ENCODE measurements around the gene PLCG2.
"Not testable (repeated sequence)": the region's sequence is repeated elsewhere in the genome, so short reads cannot be mapped to it uniquely, and the experiment has no call there.

Gene PLCG2

GRCh38 chr16:81931927-81932326 lies 152.8 kb downstream of the PLCG2 start:
- no peak overlapping the region for H2BK120ac ChIP-seq (ENCODE audit: low read depth, low read length)
- H3K9ac ChIP-seq (ENCODE audit: low read depth, low read length, poor library complexity): no peak overlapping the region
- peaks cover 0 to under 1% of the 10 kb centered on the region in 2 donors for H3K4me1 ChIP-seq (ENCODE audit: control insufficient read depth in 2 of 2, insufficient read depth in 1 of 2, low read depth in 1 of 2, low read length in 2 of 2)
- no peak for DNase-seq (ENCODE audit: low spot score)
- H3K4me2 ChIP-seq (ENCODE audit: insufficient read depth, low read length, poor library complexity, severe bottlenecking): no peak overlapping the region
- no CpG with 5 or more reads among the region's 5 CpGs for WGBS, 2 donors (ENCODE audit: extremely low coverage in 2 of 2, insufficient read length in 2 of 2, insufficient replicate concordance in 1 of 2)
- no peak overlapping the region for H2AK5ac ChIP-seq (ENCODE audit: low read depth, low read length)
- no peak overlapping the region for H3K4ac ChIP-seq (ENCODE audit: low read length)
- H3K9me3 ChIP-seq (replicated peaks in 1 of 2; ENCODE audit: control insufficient read depth in 2 of 2, insufficient read depth in 1 of 2, low read depth in 1 of 2, low read length in 2 of 2): no peaks in the 10 kb centered on the region
- no peak overlapping the region for H3K27ac ChIP-seq (replicated peaks; ENCODE audit: low read length)
- no peak overlapping the region for H2BK5ac ChIP-seq (ENCODE audit: low read length)
- peaks cover 0 to 4% (median 0%) of the 10 kb centered on the region in 3 experiments for H3K27me3 ChIP-seq (ENCODE audit: control insufficient read depth in 3 of 3, insufficient read depth in 3 of 3, low read depth in 1 of 3, low read length in 3 of 3)
- H4K91ac ChIP-seq (ENCODE audit: low read depth, low read length, poor library complexity): no peak overlapping the region
- no peak overlapping the region for H2BK12ac ChIP-seq (ENCODE audit: low read length)
- no peak overlapping the region for H4K8ac ChIP-seq (ENCODE audit: low read depth, low read length)
- H3K23ac ChIP-seq (ENCODE audit: low read depth, low read length, poor library complexity): no peak overlapping the region
- no peak overlapping the region for H3K4me3 ChIP-seq (ENCODE audit: low read length in 2 of 2)
- no peaks in the 10 kb centered on the region for H3K36me3 ChIP-seq (replicated peaks in 1 of 2; ENCODE audit: control insufficient read depth in 2 of 2, insufficient read depth in 2 of 2, low read length in 2 of 2)
- no peak overlapping the region for H2AFZ ChIP-seq (ENCODE audit: low read length)
- H3K79me1 ChIP-seq (ENCODE audit: low read depth, low read length): no peaks in the 10 kb centered on the region
- no peak overlapping the region for H3K14ac ChIP-seq (ENCODE audit: low read length)
- H3K18ac ChIP-seq (ENCODE audit: low read length): no peak overlapping the region
- H2BK15ac ChIP-seq (ENCODE audit: low read length): no peak overlapping the region

- Histone ChIP-seq H3K4me3 (ENCODE audit: low read length in 2 of 2) (no peak overlapping the region), H3K4me1 (ENCODE audit: control insufficient read depth in 2 of 2, insufficient read depth in 1 of 2, low read depth in 1 of 2, low read length in 2 of 2) (peaks cover 0 to 2% of the 10 kb centered on the region in 2 donors), H4K8ac (ENCODE audit: low read depth, low read length) (no peak overlapping the region), H4K91ac (ENCODE audit: low read depth, low read length, poor library complexity) (no peak overlapping the region), H3K9ac (ENCODE audit: low read depth, low read length, poor library complexity) (no peak overlapping the region), H2BK12ac (ENCODE audit: low read length) (no peak overlapping the region), H2AK5ac (ENCODE audit: low read depth, low read length) (no peak overlapping the region), H3K18ac (ENCODE audit: low read length) (no peak overlapping the region), H3K9me3 (replicated peaks in 1 of 2; ENCODE audit: control insufficient read depth in 2 of 2, insufficient read depth in 1 of 2, low read depth in 1 of 2, low read length in 2 of 2) (no peaks in the 10 kb centered on the region), H3K4ac (ENCODE audit: low read length) (no peak overlapping the region), H2AFZ (ENCODE audit: low read length) (no peak overlapping the region), H3K4me2 (ENCODE audit: insufficient read depth, low read length, poor library complexity, severe bottlenecking) (no peak overlapping the region), H3K14ac (ENCODE audit: low read length) (no peak overlapping the region), H2BK120ac (ENCODE audit: low read depth, low read length) (no peak overlapping the region), H3K79me1 (ENCODE audit: low read depth, low read length) (no peaks in the 10 kb centered on the region), H2BK15ac (ENCODE audit: low read length) (no peak overlapping the region), H3K36me3 (replicated peaks in 1 of 2; ENCODE audit: control insufficient read depth in 2 of 2, insufficient read depth in 2 of 2, low read length in 2 of 2) (no peaks in the 10 kb centered on the region), H3K27me3 (ENCODE audit: control insufficient read depth in 3 of 3, insufficient read depth in 3 of 3, low read depth in 1 of 3, low read length in 3 of 3) (peaks cover 0 to 7% (median 0%) of the 10 kb centered on the region in 3 experiments), H3K27ac (replicated peaks; ENCODE audit: low read length) (no peak overlapping the region), H3K23ac (ENCODE audit: low read depth, low read length, poor library complexity) (no peak overlapping the region), H2BK5ac (ENCODE audit: low read length) (no peak overlapping the region)
- no CpG with 5 or more reads among the region's 4 CpGs for WGBS, 2 donors (ENCODE audit: extremely low coverage in 2 of 2, insufficient read length in 2 of 2, insufficient replicate concordance in 1 of 2)
- DNase-seq (ENCODE audit: low spot score): no peak
These were observed 153.6 kb downstream of the PLCG2 start for GRCh38 chr16:81932668-81933067.

GRCh38 chr16:81933361-81933760 lies 154.3 kb downstream of the PLCG2 start:
- WGBS, 2 donors (ENCODE audit: extremely low coverage in 2 of 2, insufficient read length in 2 of 2, insufficient replicate concordance in 1 of 2): no CpG with 5 or more reads among the region's 3 CpGs
- no peaks in the 10 kb centered on the region for H3K36me3 ChIP-seq (replicated peaks in 1 of 2; ENCODE audit: control insufficient read depth in 2 of 2, insufficient read depth in 2 of 2, low read length in 2 of 2)
- no peak overlapping the region for H3K4ac ChIP-seq (ENCODE audit: low read length)
- peaks cover 0 to 3% of the 10 kb centered on the region in 2 donors for H3K4me1 ChIP-seq (ENCODE audit: control insufficient read depth in 2 of 2, insufficient read depth in 1 of 2, low read depth in 1 of 2, low read length in 2 of 2)
- no peak overlapping the region for H2BK5ac ChIP-seq (ENCODE audit: low read length)
- H3K14ac ChIP-seq (ENCODE audit: low read length): no peak overlapping the region
- no peak overlapping the region for H4K91ac ChIP-seq (ENCODE audit: low read depth, low read length, poor library complexity)
- H2AFZ ChIP-seq (ENCODE audit: low read length): no peak overlapping the region
- no peak overlapping the region for H2BK15ac ChIP-seq (ENCODE audit: low read length)
- no peak overlapping the region for H3K27ac ChIP-seq (replicated peaks; ENCODE audit: low read length)
- no peak for DNase-seq (ENCODE audit: low spot score)
- H4K8ac ChIP-seq (ENCODE audit: low read depth, low read length): no peak overlapping the region
- no peak overlapping the region for H2BK120ac ChIP-seq (ENCODE audit: low read depth, low read length)
- no peaks in the 10 kb centered on the region for H3K79me1 ChIP-seq (ENCODE audit: low read depth, low read length)
- no peak overlapping the region for H3K4me2 ChIP-seq (ENCODE audit: insufficient read depth, low read length, poor library complexity, severe bottlenecking)
- H3K27me3 ChIP-seq (ENCODE audit: control insufficient read depth in 3 of 3, insufficient read depth in 3 of 3, low read depth in 1 of 3, low read length in 3 of 3): peaks cover 0 to 7% (median 0%) of the 10 kb centered on the region in 3 experiments
- H3K4me3 ChIP-seq (ENCODE audit: low read length in 2 of 2): no peak overlapping the region
- H2BK12ac ChIP-seq (ENCODE audit: low read length): no peak overlapping the region
- no peaks in the 10 kb centered on the region for H3K9me3 ChIP-seq (replicated peaks in 1 of 2; ENCODE audit: control insufficient read depth in 2 of 2, insufficient read depth in 1 of 2, low read depth in 1 of 2, low read length in 2 of 2)
- H3K18ac ChIP-seq (ENCODE audit: low read length): no peak overlapping the region
- no peak overlapping the region for H3K23ac ChIP-seq (ENCODE audit: low read depth, low read length, poor library complexity)
- no peak overlapping the region for H3K9ac ChIP-seq (ENCODE audit: low read depth, low read length, poor library complexity)
- no peak overlapping the region for H2AK5ac ChIP-seq (ENCODE audit: low read depth, low read length)

- H3K4me3 ChIP-seq (ENCODE audit: low read length in 2 of 2); H3K27ac ChIP-seq (replicated peaks; ENCODE audit: low read length); H3K14ac ChIP-seq (ENCODE audit: low read length); H2AK5ac ChIP-seq (ENCODE audit: low read depth, low read length); H2BK15ac ChIP-seq (ENCODE audit: low read length); H3K18ac ChIP-seq (ENCODE audit: low read length); H3K9me3 ChIP-seq (replicated peaks in 1 of 2; ENCODE audit: control insufficient read depth in 2 of 2, insufficient read depth in 1 of 2, low read depth in 1 of 2, low read length in 2 of 2); H3K27me3 ChIP-seq (ENCODE audit: control insufficient read depth in 3 of 3, insufficient read depth in 3 of 3, low read depth in 1 of 3, low read length in 3 of 3); H3K4me2 ChIP-seq (ENCODE audit: insufficient read depth, low read length, poor library complexity, severe bottlenecking); DNase-seq (ENCODE audit: low spot score); H2AFZ ChIP-seq (ENCODE audit: low read length); H2BK12ac ChIP-seq (ENCODE audit: low read length); H2BK120ac ChIP-seq (ENCODE audit: low read depth, low read length); H4K8ac ChIP-seq (ENCODE audit: low read depth, low read length); H3K9ac ChIP-seq (ENCODE audit: low read depth, low read length, poor library complexity); H3K4ac ChIP-seq (ENCODE audit: low read length); H2BK5ac ChIP-seq (ENCODE audit: low read length); H3K79me1 ChIP-seq (ENCODE audit: low read depth, low read length); H3K23ac ChIP-seq (ENCODE audit: low read depth, low read length, poor library complexity); H3K36me3 ChIP-seq (replicated peaks in 1 of 2; ENCODE audit: control insufficient read depth in 2 of 2, insufficient read depth in 2 of 2, low read length in 2 of 2); H4K91ac ChIP-seq (ENCODE audit: low read depth, low read length, poor library complexity): not testable (repeated sequence)
- WGBS, 2 donors (ENCODE audit: extremely low coverage in 2 of 2, insufficient read length in 2 of 2, insufficient replicate concordance in 1 of 2): no CpG with 5 or more reads among the region's 6 CpGs
- peaks cover 0 to 12% of the 10 kb centered on the region in 2 donors for H3K4me1 ChIP-seq (ENCODE audit: control insufficient read depth in 2 of 2, insufficient read depth in 1 of 2, low read depth in 1 of 2, low read length in 2 of 2)
These were observed 155.6 kb downstream of the PLCG2 start for GRCh38 chr16:81934711-81935110.

Data from neuronal stem cell (in vitro differentiated cells).